Measurements from ENCODE around the gene YY2. TPM values are rescaled to one million over a fixed set of nuclear protein-coding genes. Genes with fewer than 3 reads are reported as not detected.

Gene YY2
- total and polyA plus RNA-seq, 9 of the 15 experiments (the other 6 are each of a cell fraction or from before 2014, with no cell fraction given) = 0.77 to 2.2 (median 1.1) TPM

GRCh38 chrX:21843179-21843578 is 12.6 kb upstream of the YY2 start:
- POLR2A ChIA-PET = no interaction called here
- FAIRE-seq = no peak
- intact Hi-C loops (cut with micrococcal nuclease) = no loop called here
- TF ChIP-seq LEF1 (IDR thresholded peaks at IDR 0.05) (no peak), ZNF696 (CRISPR knock-in tag; conservative IDR thresholded peaks at IDR 0.05) (no peak), MAFG (tag; conservative IDR thresholded peaks at IDR 0.05) (no peak), EZH2 (IDR thresholded peaks at IDR 0.05; ENCODE audit: borderline replicate concordance, low read depth, low read length) (no peak), NR1H2 (CRISPR knock-in tag; IDR thresholded peaks at IDR 0.05) (no peak), ZBTB43 (CRISPR knock-in tag; IDR thresholded peaks at IDR 0.05) (no peak), E2F6 (IDR thresholded peaks at IDR 0.05; ENCODE audit: borderline replicate concordance in 1 of 2, extremely low read depth in 1 of 2, insufficient read depth in 1 of 2, insufficient read length in 1 of 2, low read depth in 1 of 2, low read length in 1 of 2, poor library complexity in 1 of 2, severe bottlenecking in 1 of 2) (no peak), CHD7 (IDR thresholded peaks at IDR 0.05; ENCODE audit: low read depth, low read length) (no peak), DNMT1 (IDR thresholded peaks at IDR 0.05) (no peak), RFX7 (CRISPR knock-in tag; IDR thresholded peaks at IDR 0.05) (no peak)

More at GRCh38 chrX:21843179-21843578, 12.6 kb upstream of the YY2 start:
- Histone ChIP-seq H2AFZ (ENCODE audit: low read depth, low read length) (no peak overlapping the region), H3K79me2 (ENCODE audit: control insufficient read depth, insufficient read depth, low read length) (peaks cover 17% of the 10 kb centered on the region), H3K36me3 (ENCODE audit: control insufficient read depth, insufficient read depth, low read length) (peaks cover 30% of the 10 kb centered on the region; the same call in 1 of the 3 replicates), H3K9ac (ENCODE audit: insufficient read depth in 1 of 2, low read depth in 2 of 2, low read length in 2 of 2) (no peak overlapping the region), H3K4me2 (ENCODE audit: insufficient read depth, low read length) (no peak overlapping the region), H3K4me1 (replicated peaks in 1 of 2; ENCODE audit: control insufficient read depth in 2 of 2, insufficient read depth in 2 of 2, low read length in 2 of 2) (no peaks in the 10 kb centered on the region), H3K9me3 (replicated peaks; ENCODE audit: control insufficient read depth, insufficient read depth, low read depth, low read length) (no peaks in the 10 kb centered on the region), H4K20me1 (replicated peaks; ENCODE audit: control insufficient read depth, insufficient read depth, low read length) (no peaks in the 10 kb centered on the region), H3K9me1 (ENCODE audit: control insufficient read depth, insufficient read depth, low read length) (no peaks in the 10 kb centered on the region), H3K4me3 (no peak overlapping the region), H3K27me3 (ENCODE audit: control insufficient read depth in 2 of 2, insufficient read depth in 2 of 2, low read length in 2 of 2) (no peaks in the 10 kb centered on the region), H3K27ac (ENCODE audit: extremely low read depth, low read depth, low read length) (no peak overlapping the region)
- in situ Hi-C loops (cut with MboI) = no loop called here
- no TSS peak for BruUV-seq (replicated peaks)
- WGBS (ENCODE audit: insufficient coverage, low coverage, missing lambda C conversion rate) = 88% methylated on average over 4 of the region's 5 CpGs
- CTCF ChIA-PET (ENCODE audit: low intra/inter-chr PET ratio) = no interaction called here
- no peak for DNase-seq (ENCODE audit: extremely low read depth in 1 of 4, low spot score in 3 of 4)
- ATAC-seq = no peak

All from K562 (cell line).